HepG2 (cell line): ENCODE results near the gene MCM10. TPM values are rescaled to one million over a fixed set of nuclear protein-coding genes. Genes with fewer than 3 reads are reported as not detected.

Source experiments
- BORCS8-MEF2B ChIP-seq: sonication (generic); formaldehyde crosslinking; IDR thresholded peaks from 2 replicates; pipeline ENCODE4 v1.8.0; 2022; ENCODE audit warnings: mild to moderate bottlenecking, missing genetic modification reagents
- CREM ChIP-seq, 2 experiments: sonication (generic) in 1 of 2; formaldehyde crosslinking in 1 of 2; IDR thresholded peaks; 2 replicates each; pipeline versions ENCODE4 v1.4.0 to v1.6.1; 2016 to 2020; ENCODE audit warnings: antibody characterized with exemption in 1 of 2, mild to moderate bottlenecking in 1 of 2, missing genetic modification reagents in 1 of 2
- KMT2A ChIP-seq: sonication (generic); formaldehyde crosslinking; IDR thresholded peaks from 2 replicates; pipeline ENCODE4 v1.4.0; 2020; ENCODE audit warnings: missing genetic modification reagents
- MED1 ChIP-seq: sonication (generic); formaldehyde crosslinking; IDR thresholded peaks from 2 replicates; pipeline ENCODE4 v1.4.0; 2020; ENCODE audit warnings: missing genetic modification reagents
- POLR2A ChIP-seq, 2 experiments: IDR thresholded peaks; 2 replicates each; pipeline ENCODE4 v1.6.1; 2011; ENCODE audit warnings: low read depth in 2 of 2, low read length in 2 of 2, mild to moderate bottlenecking in 1 of 2, moderate library complexity in 1 of 2; ENCODE audit not compliant: insufficient read depth in 1 of 2
- RFX1 ChIP-seq: fragments of 450-650 bp; IDR thresholded peaks from 2 replicates; pipeline ENCODE4 v1.6.1; 2017
- SMC3 ChIP-seq: IDR thresholded peaks from 2 replicates; pipeline ENCODE4 v1.6.1; 2011; ENCODE audit warnings: low read length, improper control_type of control experiment
- STAG1 ChIP-seq: sonication (generic); formaldehyde crosslinking; IDR thresholded peaks from 2 replicates; pipeline ENCODE4 v1.4.0; 2020; ENCODE audit warnings: missing genetic modification reagents
- YEATS4 ChIP-seq: sonication (generic); formaldehyde crosslinking; IDR thresholded peaks from 2 replicates; pipeline ENCODE4 v1.4.0; 2020; ENCODE audit warnings: missing genetic modification reagents, borderline replicate concordance
- ZBTB8A ChIP-seq: sonication (generic); formaldehyde crosslinking; IDR thresholded peaks from 2 replicates; pipeline ENCODE4 v1.4.0; 2020; ENCODE audit warnings: mild to moderate bottlenecking, low read depth, missing genetic modification reagents, borderline replicate concordance
- ZNF331 ChIP-seq: sonication (generic); formaldehyde crosslinking; IDR thresholded peaks from 2 replicates; pipeline ENCODE4 v1.4.0; 2020; ENCODE audit warnings: missing genetic modification reagents
- ZNF572 ChIP-seq: sonication (generic); formaldehyde crosslinking; IDR thresholded peaks from 2 replicates; pipeline ENCODE4 v1.5.1; 2020; ENCODE audit warnings: mild to moderate bottlenecking, missing genetic modification reagents
- polyA plus RNA-seq, 8 experiments: library from polyadenylated mRNA; depleted of rRNA in 3 of 8; stranded (reverse) in 7 of 8; unstranded in 1 of 8; fragments of >200 nt; fragmentation: Illumina TruSeq in 4 of 8; extraction: Trizol in 4 of 8; gene quantifications; 2 replicates each; pipeline versions ENCODE4 v1.2.1 to v1.2.3, GENCODE V29; 2011 to 2016; ENCODE audit warnings: low read depth in 4 of 8, missing spikeins in 1 of 8, mixed read lengths in 1 of 8; ENCODE audit not compliant: insufficient read depth in 1 of 8
- total RNA-seq, 5 experiments: library from RNA; depleted of rRNA; stranded (reverse); fragments of >200 nt; fragmentation: Illumina TruSeq; extraction: Trizol; gene quantifications; 2 replicates each; pipeline ENCODE4 v1.2.3, GENCODE V29; 2016; ENCODE audit warnings: low read depth in 1 of 5
- TF ChIP-seq, protein P1 (sequence below): IDR thresholded peaks from 2 replicates; pipeline ENCODE4 v1.4.0; 2020; ENCODE audit warnings: mild to moderate bottlenecking, missing genetic modification reagents
- TF ChIP-seq, protein P2 (sequence below): sonication (generic); formaldehyde crosslinking; IDR thresholded peaks from 2 replicates; pipeline ENCODE4 v1.4.0; 2020; ENCODE audit warnings: missing genetic modification reagents, borderline replicate concordance
- TF ChIP-seq, protein P3 (sequence below): sonication (generic); formaldehyde crosslinking; conservative IDR thresholded peaks from 2 replicates; pipeline ENCODE4 v1.4.0; 2020; ENCODE audit warnings: missing genetic modification reagents
- TF ChIP-seq, protein P4 (sequence below): sonication (generic); formaldehyde crosslinking; IDR thresholded peaks from 2 replicates; pipeline ENCODE4 v1.5.1; 2020; ENCODE audit warnings: mild to moderate bottlenecking, moderate library complexity, missing genetic modification reagents

The MCM10 gene
- total and polyA plus RNA-seq, 2 of the 13 experiments (the other 11 are each of a cell fraction or from before 2014, with no cell fraction given): 2.8 to 31.3 TPM

DNA sequence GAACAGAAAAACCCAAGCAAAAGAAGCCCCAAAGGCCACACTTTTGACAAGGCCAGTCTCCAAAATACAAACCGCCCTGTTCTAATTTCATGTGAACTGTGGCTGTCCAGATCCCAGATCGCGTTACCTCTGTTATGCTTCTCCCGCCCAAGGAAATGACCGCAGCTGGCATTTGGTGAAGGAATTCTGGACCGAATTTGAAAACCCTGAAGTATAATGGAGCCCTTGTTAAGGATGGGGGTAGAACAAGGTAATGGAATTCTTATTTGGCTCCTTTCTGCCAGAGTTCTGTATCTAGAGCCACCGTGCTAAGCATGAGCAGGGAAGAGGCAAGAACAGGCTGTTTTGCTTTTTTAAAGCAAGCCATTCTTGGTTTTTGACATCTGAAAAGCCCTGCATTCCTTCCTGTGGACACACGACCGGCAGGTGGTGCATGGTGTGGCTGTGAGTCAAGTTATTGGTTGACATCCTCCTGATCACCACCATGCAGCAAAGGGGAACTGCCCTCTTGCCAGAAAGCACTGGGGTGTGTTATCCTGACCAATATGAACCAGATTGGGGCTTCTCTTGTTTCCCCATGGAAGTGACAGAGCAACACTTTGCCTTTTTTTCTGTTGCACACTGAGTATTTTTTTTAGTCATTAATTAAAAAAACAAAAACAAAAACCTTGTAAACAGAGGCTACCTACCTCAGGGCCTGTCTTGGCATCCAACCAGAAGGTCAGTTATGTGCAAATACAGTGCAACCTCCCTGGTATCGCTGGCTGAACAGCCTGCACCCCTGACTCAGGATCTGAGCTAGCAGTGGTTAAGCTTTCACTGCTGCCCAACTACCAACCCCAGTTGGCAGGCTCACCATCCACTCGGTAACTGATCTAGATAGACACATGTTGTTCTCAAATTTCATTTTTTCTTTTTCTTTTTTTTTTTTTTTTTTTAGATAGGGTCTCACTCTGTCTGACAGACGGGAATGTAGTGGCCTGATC, 58.6 kb downstream of the MCM10 start (continued):
- TF ChIP-seq, protein P1, sequence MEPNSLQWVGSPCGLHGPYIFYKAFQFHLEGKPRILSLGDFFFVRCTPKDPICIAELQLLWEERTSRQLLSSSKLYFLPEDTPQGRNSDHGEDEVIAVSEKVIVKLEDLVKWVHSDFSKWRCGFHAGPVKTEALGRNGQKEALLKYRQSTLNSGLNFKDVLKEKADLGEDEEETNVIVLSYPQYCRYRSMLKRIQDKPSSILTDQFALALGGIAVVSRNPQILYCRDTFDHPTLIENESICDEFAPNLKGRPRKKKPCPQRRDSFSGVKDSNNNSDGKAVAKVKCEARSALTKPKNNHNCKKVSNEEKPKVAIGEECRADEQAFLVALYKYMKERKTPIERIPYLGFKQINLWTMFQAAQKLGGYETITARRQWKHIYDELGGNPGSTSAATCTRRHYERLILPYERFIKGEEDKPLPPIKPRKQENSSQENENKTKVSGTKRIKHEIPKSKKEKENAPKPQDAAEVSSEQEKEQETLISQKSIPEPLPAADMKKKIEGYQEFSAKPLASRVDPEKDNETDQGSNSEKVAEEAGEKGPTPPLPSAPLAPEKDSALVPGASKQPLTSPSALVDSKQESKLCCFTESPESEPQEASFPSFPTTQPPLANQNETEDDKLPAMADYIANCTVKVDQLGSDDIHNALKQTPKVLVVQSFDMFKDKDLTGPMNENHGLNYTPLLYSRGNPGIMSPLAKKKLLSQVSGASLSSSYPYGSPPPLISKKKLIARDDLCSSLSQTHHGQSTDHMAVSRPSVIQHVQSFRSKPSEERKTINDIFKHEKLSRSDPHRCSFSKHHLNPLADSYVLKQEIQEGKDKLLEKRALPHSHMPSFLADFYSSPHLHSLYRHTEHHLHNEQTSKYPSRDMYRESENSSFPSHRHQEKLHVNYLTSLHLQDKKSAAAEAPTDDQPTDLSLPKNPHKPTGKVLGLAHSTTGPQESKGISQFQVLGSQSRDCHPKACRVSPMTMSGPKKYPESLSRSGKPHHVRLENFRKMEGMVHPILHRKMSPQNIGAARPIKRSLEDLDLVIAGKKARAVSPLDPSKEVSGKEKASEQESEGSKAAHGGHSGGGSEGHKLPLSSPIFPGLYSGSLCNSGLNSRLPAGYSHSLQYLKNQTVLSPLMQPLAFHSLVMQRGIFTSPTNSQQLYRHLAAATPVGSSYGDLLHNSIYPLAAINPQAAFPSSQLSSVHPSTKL (CRISPR knock-in tag): no peak
- TF ChIP-seq KMT2A: no peak
- TF ChIP-seq ZNF572 (CRISPR knock-in tag): no peak
- no peak for TF ChIP-seq CREM (IDR thresholded peaks at IDR 0.05)
- no peak for TF ChIP-seq CREM (CRISPR knock-in tag; IDR thresholded peaks at IDR 0.05)
- no peak for TF ChIP-seq MED1
- peak; percentile 77 for TF ChIP-seq SMC3
- TF ChIP-seq STAG1 (CRISPR knock-in tag): peak; percentile 66
- TF ChIP-seq RFX1: no peak
- no peak for TF ChIP-seq BORCS8-MEF2B (CRISPR knock-in tag)
- TF ChIP-seq POLR2A (IDR thresholded peaks at IDR 0.05; ENCODE audit: insufficient read depth in 1 of 2, low read depth in 2 of 2, low read length in 2 of 2): no peak
- TF ChIP-seq, protein P2, sequence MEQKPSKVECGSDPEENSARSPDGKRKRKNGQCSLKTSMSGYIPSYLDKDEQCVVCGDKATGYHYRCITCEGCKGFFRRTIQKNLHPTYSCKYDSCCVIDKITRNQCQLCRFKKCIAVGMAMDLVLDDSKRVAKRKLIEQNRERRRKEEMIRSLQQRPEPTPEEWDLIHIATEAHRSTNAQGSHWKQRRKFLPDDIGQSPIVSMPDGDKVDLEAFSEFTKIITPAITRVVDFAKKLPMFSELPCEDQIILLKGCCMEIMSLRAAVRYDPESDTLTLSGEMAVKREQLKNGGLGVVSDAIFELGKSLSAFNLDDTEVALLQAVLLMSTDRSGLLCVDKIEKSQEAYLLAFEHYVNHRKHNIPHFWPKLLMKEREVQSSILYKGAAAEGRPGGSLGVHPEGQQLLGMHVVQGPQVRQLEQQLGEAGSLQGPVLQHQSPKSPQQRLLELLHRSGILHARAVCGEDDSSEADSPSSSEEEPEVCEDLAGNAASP: no peak
- TF ChIP-seq, protein P3, sequence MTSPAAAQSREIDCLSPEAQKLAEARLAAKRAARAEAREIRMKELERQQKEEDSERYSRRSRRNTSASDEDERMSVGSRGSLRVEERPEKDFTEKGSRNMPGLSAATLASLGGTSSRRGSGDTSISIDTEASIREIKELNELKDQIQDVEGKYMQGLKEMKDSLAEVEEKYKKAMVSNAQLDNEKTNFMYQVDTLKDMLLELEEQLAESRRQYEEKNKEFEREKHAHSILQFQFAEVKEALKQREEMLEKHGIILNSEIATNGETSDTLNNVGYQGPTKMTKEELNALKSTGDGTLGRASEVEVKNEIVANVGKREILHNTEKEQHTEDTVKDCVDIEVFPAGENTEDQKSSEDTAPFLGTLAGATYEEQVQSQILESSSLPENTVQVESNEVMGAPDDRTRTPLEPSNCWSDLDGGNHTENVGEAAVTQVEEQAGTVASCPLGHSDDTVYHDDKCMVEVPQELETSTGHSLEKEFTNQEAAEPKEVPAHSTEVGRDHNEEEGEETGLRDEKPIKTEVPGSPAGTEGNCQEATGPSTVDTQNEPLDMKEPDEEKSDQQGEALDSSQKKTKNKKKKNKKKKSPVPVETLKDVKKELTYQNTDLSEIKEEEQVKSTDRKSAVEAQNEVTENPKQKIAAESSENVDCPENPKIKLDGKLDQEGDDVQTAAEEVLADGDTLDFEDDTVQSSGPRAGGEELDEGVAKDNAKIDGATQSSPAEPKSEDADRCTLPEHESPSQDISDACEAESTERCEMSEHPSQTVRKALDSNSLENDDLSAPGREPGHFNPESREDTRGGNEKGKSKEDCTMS (CRISPR knock-in tag): no peak
- TF ChIP-seq YEATS4: no peak
- TF ChIP-seq, protein P4, sequence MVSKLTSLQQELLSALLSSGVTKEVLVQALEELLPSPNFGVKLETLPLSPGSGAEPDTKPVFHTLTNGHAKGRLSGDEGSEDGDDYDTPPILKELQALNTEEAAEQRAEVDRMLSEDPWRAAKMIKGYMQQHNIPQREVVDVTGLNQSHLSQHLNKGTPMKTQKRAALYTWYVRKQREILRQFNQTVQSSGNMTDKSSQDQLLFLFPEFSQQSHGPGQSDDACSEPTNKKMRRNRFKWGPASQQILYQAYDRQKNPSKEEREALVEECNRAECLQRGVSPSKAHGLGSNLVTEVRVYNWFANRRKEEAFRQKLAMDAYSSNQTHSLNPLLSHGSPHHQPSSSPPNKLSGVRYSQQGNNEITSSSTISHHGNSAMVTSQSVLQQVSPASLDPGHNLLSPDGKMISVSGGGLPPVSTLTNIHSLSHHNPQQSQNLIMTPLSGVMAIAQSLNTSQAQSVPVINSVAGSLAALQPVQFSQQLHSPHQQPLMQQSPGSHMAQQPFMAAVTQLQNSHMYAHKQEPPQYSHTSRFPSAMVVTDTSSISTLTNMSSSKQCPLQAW (CRISPR knock-in tag): no peak
- TF ChIP-seq ZNF331: 0 out of 2 replicates have a peak, but pooled peaks have one; percentile 17
- no peak for TF ChIP-seq ZBTB8A (CRISPR knock-in tag)
